HUES6 (cell line): ENCODE measurements around the gene GYG1.

ENCODE experiments used
- H3K27ac ChIP-seq: 2 replicates; pipeline ENCODE4 v1.7.0; 2013; ENCODE audit warnings: low read depth, mild to moderate bottlenecking, low read length, inconsistent platforms
- H3K27me3 ChIP-seq: 2 replicates; pipeline ENCODE4 v1.6.1; 2013; ENCODE audit warnings: low read length; ENCODE audit not compliant: control insufficient read depth, insufficient read depth
- H3K36me3 ChIP-seq: 2 replicates; pipeline ENCODE4 v1.6.1; 2013; ENCODE audit warnings: low read length; ENCODE audit not compliant: control insufficient read depth, insufficient read depth
- H3K4me1 ChIP-seq: 2 replicates; pipeline ENCODE4 v1.6.1; 2013; ENCODE audit warnings: low read length; ENCODE audit not compliant: control insufficient read depth, insufficient read depth
- H3K4me3 ChIP-seq: 2 replicates; pipeline ENCODE4 v1.5.1; 2013; ENCODE audit warnings: low read depth, low read length
- H3K9ac ChIP-seq: one replicate; pipeline ENCODE4 v1.6.1; 2013; ENCODE audit warnings: mild to moderate bottlenecking, low read length
- H3K9me3 ChIP-seq: 2 replicates; pipeline ENCODE4 v1.6.1; 2013; ENCODE audit warnings: low read depth, low read length; ENCODE audit not compliant: control insufficient read depth, insufficient read depth

GYG1 gene

DNA sequence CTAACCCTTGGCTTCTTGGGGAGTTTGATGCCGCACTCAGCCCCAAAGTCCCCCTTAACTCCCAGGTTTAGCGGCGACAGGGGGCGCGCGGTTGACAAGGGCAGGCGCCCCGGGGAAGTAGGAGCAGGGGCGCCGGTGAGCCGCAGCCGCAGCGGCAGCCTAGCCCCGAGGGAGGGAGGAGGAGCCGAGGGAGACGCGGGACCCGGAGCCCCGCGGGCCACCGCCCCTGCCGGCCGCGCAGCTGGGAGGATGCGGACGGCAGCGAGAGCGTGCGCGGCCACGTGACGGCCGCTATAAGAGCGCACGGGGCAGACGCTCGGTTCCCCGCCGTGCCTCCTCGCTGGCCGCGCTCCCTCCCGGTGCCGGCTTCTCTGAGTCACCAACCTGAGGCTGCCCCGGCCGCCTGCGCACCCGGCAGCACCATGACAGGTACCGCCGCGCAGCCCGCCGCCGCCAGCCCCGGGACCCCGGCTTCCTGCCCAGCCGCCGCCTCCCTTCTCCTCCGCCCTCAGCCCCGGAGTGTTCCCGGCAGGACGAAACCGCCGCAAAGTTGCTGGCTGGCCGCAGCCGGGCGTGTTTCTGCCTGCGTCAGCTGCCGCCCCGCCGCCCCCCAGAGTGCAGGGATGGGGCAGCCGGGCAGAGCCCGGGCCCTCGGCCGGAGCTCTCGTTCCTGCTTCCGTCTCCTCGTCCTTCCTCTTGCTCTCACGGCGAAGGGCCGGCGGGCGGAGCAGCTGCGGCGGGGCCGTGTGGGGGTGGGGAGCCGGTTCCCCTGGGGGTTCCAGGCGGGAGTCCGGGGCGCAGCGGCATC, at the start of gene GYG1:
GYG1 (plus strand) TSS at position 322 of the 808 bp plus-strand sequence; CDS start at position 423, 101 bp downstream.
- Histone ChIP-seq H3K36me3 (peaks cover 12% of the 10 kb centered on the region), H3K9ac (peak within 1 kb of the TSS; percentile 77), H3K27ac (peak within 1 kb of the TSS; percentile 52; the same call in 1 of the 2 replicates), H3K9me3 (no peaks in the 10 kb centered on the region), H3K4me3 (peak within 1 kb of the TSS; percentile 81), H3K4me1 (peaks cover 17% of the 10 kb centered on the region), H3K27me3 (peaks cover 11% of the 10 kb centered on the region)

DNA sequence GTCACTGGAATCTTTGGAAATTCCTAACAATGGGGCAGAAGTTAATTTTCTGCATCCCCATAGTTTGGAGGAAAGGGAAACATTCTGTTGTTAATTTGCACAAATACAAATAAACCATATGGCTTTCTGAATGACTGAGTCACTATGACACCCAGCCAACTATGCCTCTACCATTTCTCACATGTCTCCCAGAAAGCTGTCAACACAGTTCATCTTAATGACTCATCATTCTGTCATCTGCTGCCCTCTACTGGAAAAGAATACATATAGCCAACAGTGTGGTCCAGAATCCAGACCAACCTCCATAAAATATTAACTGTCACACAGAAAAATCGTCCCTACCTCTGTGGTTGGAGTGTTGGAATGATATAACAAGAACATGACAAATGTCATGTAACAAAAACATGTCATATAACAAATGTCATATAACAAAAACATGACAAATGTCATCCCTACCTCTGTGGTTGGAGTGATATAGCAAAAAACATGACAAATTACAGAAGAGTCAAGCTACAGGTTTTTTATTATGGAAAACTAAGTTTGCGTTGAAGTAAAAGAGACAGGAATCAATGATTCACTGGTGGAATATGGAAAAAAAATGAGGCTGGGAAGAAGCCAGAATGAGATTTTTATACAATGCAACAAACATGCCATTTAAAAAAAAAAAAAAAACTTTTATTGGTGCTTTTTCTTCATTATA, 47.7 kb upstream of the GYG1 start:
- H3K27me3 ChIP-seq, result no peaks in the 10 kb centered on the region
- H3K4me3 ChIP-seq, result no peak overlapping the region
- no peaks in the 10 kb centered on the region for H3K36me3 ChIP-seq
- no peaks in the 10 kb centered on the region for H3K9me3 ChIP-seq
- no peak overlapping the region for H3K9ac ChIP-seq
- H3K4me1 ChIP-seq, result no peaks in the 10 kb centered on the region
- no peak overlapping the region for H3K27ac ChIP-seq

DNA sequence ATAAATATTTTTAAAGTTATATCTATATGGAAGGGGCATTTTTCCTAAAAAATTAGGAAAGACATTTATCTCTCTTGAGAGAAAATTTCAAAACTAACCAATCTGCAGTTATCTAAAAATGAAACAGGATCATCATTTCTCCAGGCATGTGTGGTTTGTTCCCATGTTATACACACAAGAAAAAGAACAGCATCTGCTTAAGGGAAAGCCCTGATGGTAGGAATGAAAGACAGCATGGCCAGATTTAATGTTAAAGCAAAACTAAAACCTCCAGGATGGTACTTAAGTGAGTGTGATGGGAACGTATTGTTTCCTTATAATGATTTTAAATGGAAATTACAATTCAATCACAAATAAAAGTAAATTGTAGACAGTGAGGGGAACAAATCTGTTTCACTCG, 46.2 kb upstream of the GYG1 start:
- H3K9ac ChIP-seq, result no peak overlapping the region
- no peaks in the 10 kb centered on the region for H3K4me1 ChIP-seq
- H3K9me3 ChIP-seq, result no peaks in the 10 kb centered on the region
- H3K36me3 ChIP-seq, result no peaks in the 10 kb centered on the region
- H3K27me3 ChIP-seq, result no peaks in the 10 kb centered on the region
- H3K27ac ChIP-seq, result no peak overlapping the region
- H3K4me3 ChIP-seq, result no peak overlapping the region

DNA sequence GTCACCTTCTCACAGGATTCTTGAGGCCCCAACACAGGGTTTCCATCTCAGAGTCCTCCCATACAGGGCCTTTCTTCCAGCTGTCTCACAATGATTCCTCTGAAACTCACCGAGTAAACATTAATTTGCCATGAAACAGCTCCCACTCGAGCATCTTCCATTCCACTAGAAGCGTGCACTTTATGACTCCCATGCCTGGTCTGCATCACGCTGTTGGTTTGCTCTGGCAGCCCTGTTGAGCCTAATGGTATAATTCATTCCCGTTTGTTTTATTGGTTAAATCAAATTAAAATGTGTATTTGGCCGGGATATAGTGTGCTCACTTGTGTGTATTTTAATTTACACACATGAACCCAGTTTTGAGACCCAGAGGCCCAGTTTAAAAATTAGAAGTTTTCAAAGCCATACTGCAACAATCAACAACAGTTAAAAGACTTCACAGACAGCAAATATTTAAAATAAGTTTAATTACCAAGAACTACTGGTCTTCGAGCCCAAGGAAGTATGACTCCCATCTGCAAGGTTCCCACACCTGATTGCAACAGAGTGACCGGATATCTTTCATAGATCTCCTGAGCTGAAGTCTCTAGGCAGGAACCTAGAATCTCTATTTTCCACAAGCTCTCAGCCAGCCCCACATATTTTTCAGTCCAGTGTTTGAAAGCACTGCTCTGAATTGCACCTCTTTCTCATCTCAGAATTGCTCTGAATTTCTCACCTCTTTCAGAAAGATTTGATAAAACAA, 42.3 kb upstream of the GYG1 start:
- no peaks in the 10 kb centered on the region for H3K4me1 ChIP-seq
- no peaks in the 10 kb centered on the region for H3K27me3 ChIP-seq
- no peak overlapping the region for H3K4me3 ChIP-seq
- no peaks in the 10 kb centered on the region for H3K9me3 ChIP-seq
- no peaks in the 10 kb centered on the region for H3K36me3 ChIP-seq
- no peak overlapping the region for H3K27ac ChIP-seq
- H3K9ac ChIP-seq, result no peak overlapping the region

DNA sequence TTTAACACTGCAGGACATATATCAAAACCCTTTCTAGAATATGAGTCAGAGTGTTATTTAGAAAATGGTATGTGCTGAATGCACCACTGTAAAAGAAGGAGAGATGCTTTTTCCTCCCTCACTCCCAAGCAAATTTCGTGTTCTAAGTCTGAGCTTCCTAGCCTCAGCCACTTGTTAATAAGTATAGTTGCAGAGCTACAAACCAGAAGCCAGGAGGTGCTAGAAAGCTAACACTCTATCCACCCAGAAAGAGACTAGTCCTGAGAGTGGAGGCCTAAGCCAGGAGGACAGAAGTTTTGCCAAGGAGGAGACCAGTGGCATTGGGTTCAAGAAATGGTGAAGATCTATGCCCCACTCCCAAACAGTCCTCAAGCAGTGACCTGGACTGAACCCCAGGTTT, 40.5 kb upstream of the GYG1 start:
- Histone ChIP-seq H3K4me3 (no peak overlapping the region), H3K27me3 (no peaks in the 10 kb centered on the region), H3K9ac (no peak overlapping the region), H3K4me1 (peaks cover 3% of the 10 kb centered on the region), H3K36me3 (no peaks in the 10 kb centered on the region), H3K9me3 (no peaks in the 10 kb centered on the region), H3K27ac (no peak overlapping the region)

DNA sequence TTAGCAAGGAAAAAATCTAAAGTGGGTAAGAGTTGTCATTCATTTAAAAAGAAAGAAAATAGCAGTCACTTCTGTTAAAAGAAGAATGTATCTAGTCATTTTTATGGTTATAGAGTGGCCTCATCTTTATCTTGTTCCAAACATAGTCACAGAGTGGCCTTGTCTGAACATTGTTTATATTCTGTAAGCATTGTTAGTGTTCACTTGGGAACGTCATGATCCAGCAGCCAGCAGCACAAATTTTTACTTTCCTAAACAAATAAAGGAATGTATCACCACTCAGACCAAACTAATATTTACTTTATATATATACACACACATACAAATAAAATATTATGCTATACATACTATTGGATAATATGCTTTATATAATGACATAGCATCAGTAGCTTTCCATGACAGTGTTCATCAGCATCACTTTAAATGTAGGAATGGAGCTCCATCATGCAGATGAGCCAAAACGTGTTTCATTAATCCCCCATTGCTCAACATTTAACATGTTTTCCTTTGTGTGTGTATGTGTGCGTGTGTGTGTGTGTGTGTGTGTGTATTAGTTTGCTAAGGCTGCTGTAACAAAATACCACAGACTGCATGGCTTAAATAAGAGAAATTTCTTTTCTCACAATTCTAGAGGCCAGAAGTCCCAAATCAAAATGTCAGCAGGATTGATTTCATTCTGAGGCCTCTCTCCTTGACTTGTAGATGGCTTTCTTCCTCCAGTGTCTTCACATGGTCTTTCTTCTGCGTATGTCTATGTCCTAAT, 39.6 kb upstream of the GYG1 start:
- Histone ChIP-seq H3K9me3 (no peaks in the 10 kb centered on the region), H3K27ac (no peak overlapping the region), H3K27me3 (no peaks in the 10 kb centered on the region), H3K9ac (no peak overlapping the region), H3K4me3 (no peak overlapping the region), H3K36me3 (no peaks in the 10 kb centered on the region), H3K4me1 (peaks cover 9% of the 10 kb centered on the region)

DNA sequence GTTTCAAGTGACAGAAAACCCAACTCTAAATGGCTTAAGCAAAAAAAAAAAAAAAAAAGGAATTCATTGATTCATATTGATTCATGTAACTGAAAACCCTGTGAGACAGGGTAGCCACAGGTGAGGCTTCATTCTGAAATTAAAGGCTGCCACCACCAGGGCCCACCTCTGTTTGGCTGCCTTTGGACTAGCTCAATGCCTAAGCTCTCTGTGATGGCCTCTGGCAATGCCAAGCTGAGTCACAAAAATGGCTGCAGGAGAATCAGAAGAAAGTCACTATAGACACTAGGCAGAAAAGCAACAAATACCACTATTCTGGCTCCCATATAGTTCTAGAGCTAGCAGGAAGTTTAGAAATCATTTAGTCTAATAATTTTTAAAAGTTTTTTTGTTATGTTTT, 38.2 kb upstream of the GYG1 start:
- Histone ChIP-seq H3K4me1 (peaks cover 12% of the 10 kb centered on the region), H3K4me3 (no peak overlapping the region), H3K9me3 (no peaks in the 10 kb centered on the region), H3K27ac (no peak overlapping the region), H3K9ac (no peak overlapping the region), H3K27me3 (no peaks in the 10 kb centered on the region), H3K36me3 (no peaks in the 10 kb centered on the region)

DNA sequence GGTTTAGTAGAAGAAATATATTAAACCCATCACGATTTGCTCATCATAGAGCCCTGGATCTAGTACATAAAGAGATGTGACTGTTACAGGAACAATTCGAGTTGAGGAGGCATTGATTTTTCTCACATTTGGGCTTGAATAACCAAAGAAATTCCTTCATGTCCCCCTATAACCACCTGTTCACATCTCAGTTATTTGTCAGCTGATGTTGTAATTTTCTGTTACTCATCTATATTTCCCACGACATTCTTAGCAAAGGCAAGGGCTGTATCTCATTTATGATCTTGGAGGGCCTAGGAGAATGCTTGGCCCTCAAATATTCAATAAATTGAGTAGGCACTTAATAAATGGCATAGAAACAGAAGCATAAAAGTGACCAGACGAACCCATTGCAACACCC, 36.4 kb upstream of the GYG1 start:
- Histone ChIP-seq H3K36me3 (no peaks in the 10 kb centered on the region), H3K4me3 (no peak overlapping the region), H3K4me1 (peaks cover 12% of the 10 kb centered on the region), H3K9me3 (no peaks in the 10 kb centered on the region), H3K27me3 (no peaks in the 10 kb centered on the region), H3K27ac (no peak overlapping the region), H3K9ac (no peak overlapping the region)

DNA sequence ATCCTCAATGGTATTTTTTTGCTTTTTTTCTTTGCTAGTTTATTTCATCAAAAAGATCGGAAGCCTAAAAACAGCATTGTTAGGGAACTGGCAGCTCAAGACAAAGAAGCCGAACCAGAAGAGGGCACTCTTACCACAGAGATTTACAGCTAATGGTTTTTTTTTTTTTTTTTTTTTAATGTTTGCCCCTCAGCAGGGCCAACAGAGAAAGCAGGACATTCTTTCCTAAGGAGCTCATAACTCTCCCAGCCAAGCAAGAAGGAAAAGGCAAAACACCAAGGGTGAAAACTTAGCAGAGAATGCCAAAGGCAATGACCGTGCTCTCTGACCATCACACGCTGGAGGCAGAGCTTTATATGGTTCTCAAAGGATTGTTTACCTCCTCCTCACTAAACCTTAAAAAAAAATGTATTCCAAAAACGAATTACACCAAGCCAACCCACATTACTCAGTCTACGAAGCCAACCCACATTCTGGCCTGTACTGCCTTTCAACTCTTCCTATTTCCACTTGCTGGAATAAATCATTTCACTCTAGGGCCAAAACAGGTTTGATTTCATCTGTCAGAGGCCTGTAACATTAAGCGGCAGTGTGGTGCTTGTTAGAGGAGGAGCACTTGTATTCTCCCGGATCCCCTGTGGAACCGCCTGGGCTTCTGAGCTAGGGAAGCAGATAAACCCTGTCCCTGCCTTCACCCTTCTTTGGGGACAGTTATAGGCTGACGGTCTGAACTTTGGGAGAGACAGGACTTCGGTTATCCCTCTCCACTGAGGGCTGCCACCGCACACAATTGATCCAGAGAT, 35.6 kb upstream of the GYG1 start:
- Histone ChIP-seq H3K9me3 (no peaks in the 10 kb centered on the region), H3K36me3 (no peaks in the 10 kb centered on the region), H3K4me1 (peaks cover 12% of the 10 kb centered on the region), H3K9ac (no peak overlapping the region), H3K27ac (no peak overlapping the region), H3K4me3 (no peak overlapping the region), H3K27me3 (no peaks in the 10 kb centered on the region)

DNA sequence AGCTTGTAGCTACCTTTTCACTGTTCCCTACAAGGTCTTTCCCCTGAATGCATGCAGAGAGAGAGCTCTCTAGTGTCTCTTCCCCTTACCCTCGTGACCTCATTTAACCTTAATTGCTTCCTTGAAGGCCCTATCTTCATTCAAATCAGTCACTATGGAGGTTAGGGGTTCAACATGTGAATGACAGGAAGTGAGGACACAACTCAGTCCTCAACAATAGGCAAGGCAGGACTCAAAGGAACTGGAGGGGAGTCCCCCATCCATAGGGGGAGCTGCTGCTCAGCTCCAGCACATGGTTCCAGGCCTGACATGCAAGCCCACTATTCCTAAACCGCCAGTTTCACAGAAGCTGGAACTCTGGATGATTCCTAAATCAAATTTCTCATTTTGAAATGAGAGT, 33.8 kb upstream of the GYG1 start:
- Histone ChIP-seq H3K4me3 (no peak overlapping the region), H3K4me1 (peaks cover 12% of the 10 kb centered on the region), H3K9me3 (no peaks in the 10 kb centered on the region), H3K9ac (no peak overlapping the region), H3K27me3 (no peaks in the 10 kb centered on the region), H3K27ac (no peak overlapping the region), H3K36me3 (no peaks in the 10 kb centered on the region)
